Smooth muscle cell (in vitro differentiated cells): ENCODE results near the gene GPC1. TPM values are rescaled to one million over a fixed set of nuclear protein-coding genes. Genes with fewer than 3 reads are reported as not detected.

Source experiments
- DNase-seq: peaks from one replicate; lab custom pipeline; 2025; ENCODE audit not compliant: unreplicated experiment; lab: John Stamatoyannopoulos, UW
- H2AFZ ChIP-seq: fragments of 200-600 bp; sonication (generic); 2 replicates; pipeline ENCODE4 v1.6.0; 2016; ENCODE audit warnings: antibody characterized with exemption, low read depth, mild to moderate bottlenecking
- H3F3A ChIP-seq: fragments of 200-600 bp; sonication (generic); 2 replicates; pipeline ENCODE4 v1.6.0; 2017; ENCODE audit warnings: antibody characterized with exemption, low read depth
- H3K27ac ChIP-seq: fragments of 200-600 bp; sonication (generic); 2 replicates; pipeline ENCODE4 v1.5.1; 2016; ENCODE audit warnings: low read depth, mild to moderate bottlenecking
- H3K27me3 ChIP-seq: fragments of 200-600 bp; sonication (generic); 2 replicates; pipeline ENCODE4 v1.6.1; 2016; ENCODE audit warnings: low read depth, mild to moderate bottlenecking
- H3K36me3 ChIP-seq: fragments of 200-600 bp; sonication (generic); 2 replicates; pipeline ENCODE4 v1.5.1; 2016; ENCODE audit warnings: low read depth
- H3K4me1 ChIP-seq: fragments of 200-600 bp; sonication (generic); 2 replicates; pipeline ENCODE4 v1.5.1; 2016; ENCODE audit warnings: low read depth
- H3K4me2 ChIP-seq: fragments of 200-600 bp; sonication (generic); 2 replicates; pipeline ENCODE4 v1.6.0; 2016; ENCODE audit warnings: mild to moderate bottlenecking
- H3K4me3 ChIP-seq: fragments of 200-600 bp; sonication (generic); 2 replicates; pipeline ENCODE4 v1.5.1; 2016; ENCODE audit warnings: mild to moderate bottlenecking
- H3K79me2 ChIP-seq: fragments of 200-600 bp; sonication (generic); 2 replicates; pipeline ENCODE4 v1.6.0; 2016; ENCODE audit warnings: low read depth, mild to moderate bottlenecking
- H3K9ac ChIP-seq: fragments of 200-600 bp; sonication (generic); 2 replicates; pipeline ENCODE4 v1.6.0; 2016; ENCODE audit warnings: low read depth
- H3K9me3 ChIP-seq: fragments of 200-600 bp; sonication (generic); replicated peaks from 2 replicates; pipeline ENCODE4 v1.5.1; 2016; ENCODE audit warnings: low read depth
- H4K20me1 ChIP-seq: fragments of 200-600 bp; sonication (generic); 2 replicates; pipeline ENCODE4 v1.6.0; 2016; ENCODE audit warnings: low read depth
- CTCF ChIP-seq: fragments of 200-600 bp; sonication (generic); IDR thresholded peaks from 2 replicates; pipeline ENCODE4 v1.5.1; 2017; ENCODE audit warnings: borderline replicate concordance, mild to moderate bottlenecking, antibody characterized with exemption; ENCODE audit not compliant: insufficient read depth, poor library complexity, severe bottlenecking
- WGBS: methylation state at CpG from one replicate; pipeline ENCODE4 v1.1.7; 2016; ENCODE audit warnings: low lambda C conversion rate; 5-methylcytosine and 5-hydroxymethylcytosine counted together
- polyA plus RNA-seq: library from polyadenylated mRNA; unstranded; fragments of >200 nt; fragmentation: Nextera tagmentation; extraction: Ambion mirVana; gene quantifications from 2 replicates; pipeline ENCODE4 v1.2.1, GENCODE V29; 2016
- total RNA-seq: library from RNA; depleted of rRNA; stranded (reverse); fragments of >200 nt; gene quantifications from 2 replicates; pipeline ENCODE4 v1.2.3, GENCODE V29; 2014

GPC1 gene
- total and polyA plus RNA-seq, 2 experiments from 2014 or later = 88.9 to 221 TPM

GRCh38 chr2:240410808-240411207, 24.7 kb upstream of the GPC1 start:
- no peaks in the 10 kb centered on the region for H3K9me3 ChIP-seq
- no peak overlapping the region for H3K27ac ChIP-seq
- WGBS = 90% methylated on average over 15 of the region's 21 CpGs
- no peak overlapping the region for H3K4me2 ChIP-seq
- H3K36me3 ChIP-seq = no peaks in the 10 kb centered on the region
- no peak overlapping the region for H3K4me3 ChIP-seq
- H3K27me3 ChIP-seq = no peaks in the 10 kb centered on the region
- no peaks in the 10 kb centered on the region for H3F3A ChIP-seq
- no peak for DNase-seq
- H3K9ac ChIP-seq = no peak overlapping the region
- H3K4me1 ChIP-seq = no peaks in the 10 kb centered on the region
- H2AFZ ChIP-seq = no peak overlapping the region
- no peaks in the 10 kb centered on the region for H4K20me1 ChIP-seq
- TF ChIP-seq CTCF = no peak
- no peaks in the 10 kb centered on the region for H3K79me2 ChIP-seq

GRCh38 chr2:240411261-240412160, 24.0 kb upstream of the GPC1 start:
- no peak for TF ChIP-seq CTCF
- 95% methylated on average over 23 of the region's 28 CpGs for WGBS
- Histone ChIP-seq H3K27ac (no peak overlapping the region), H2AFZ (no peak overlapping the region), H3K4me3 (no peak overlapping the region), H3F3A (no peaks in the 10 kb centered on the region), H3K9ac (no peak overlapping the region), H4K20me1 (no peaks in the 10 kb centered on the region), H3K27me3 (no peaks in the 10 kb centered on the region), H3K4me1 (no peaks in the 10 kb centered on the region), H3K9me3 (no peaks in the 10 kb centered on the region), H3K79me2 (no peaks in the 10 kb centered on the region), H3K4me2 (no peak overlapping the region), H3K36me3 (no peaks in the 10 kb centered on the region)
- no peak for DNase-seq

- no peaks in the 10 kb centered on the region for H3K9me3 ChIP-seq
- no peaks in the 10 kb centered on the region for H4K20me1 ChIP-seq
- no peaks in the 10 kb centered on the region for H3K36me3 ChIP-seq
- H3K4me2 ChIP-seq = no peak overlapping the region
- WGBS = 91% methylated on average over 14 of the region's 15 CpGs
- H3K79me2 ChIP-seq = no peaks in the 10 kb centered on the region
- no peaks in the 10 kb centered on the region for H3K27me3 ChIP-seq
- H3K4me3 ChIP-seq = no peak overlapping the region
- no peaks in the 10 kb centered on the region for H3K4me1 ChIP-seq
- no peak for TF ChIP-seq CTCF
- DNase-seq = no peak
- no peaks in the 10 kb centered on the region for H3F3A ChIP-seq
- H3K27ac ChIP-seq = no peak overlapping the region
- H2AFZ ChIP-seq = no peak overlapping the region
- no peak overlapping the region for H3K9ac ChIP-seq
Measured at GRCh38 chr2:240412211-240412861, 23.1 kb upstream of the GPC1 start.
